GM12878 (cell line): Measurements from ENCODE around the gene SCARB1. TPM values are rescaled to one million over a fixed set of nuclear protein-coding genes. Genes with fewer than 3 reads are reported as not detected.

Experiments
- ATAC-seq: fragments of 200-7000 bp; cut with Tn5 transposase; 3 replicates; pipeline ENCODE4 v1.9.1; 2020; ENCODE audit warnings: mild to moderate bottlenecking, moderate library complexity
- BruUV-seq: library from RNA; stranded (reverse); fragments of 400-500 nt; replicated peaks from 2 replicates; lab custom pipeline; 2021; lab: Mats Ljungman, UMichigan
- CTCF ChIA-PET: fragments of 300-600 bp; sonication (Branson Sonifier 250); formaldehyde crosslinking; extraction: SDS; loops from one replicate; lab custom pipeline; 2021; ENCODE audit warnings: inconsistent platforms; lab: Yijun Ruan, JAX
- POLR2A ChIA-PET: fragments of 350-600 bp; formaldehyde crosslinking; extraction: SDS; loops from one replicate; lab custom pipeline; 2021; ENCODE audit warnings: inconsistent platforms; lab: Charles Lee
- RAD21 ChIA-PET: fragments of 300-600 bp; sonication (Branson Sonifier 250); formaldehyde crosslinking; loops from one replicate; lab custom pipeline; 2023; ENCODE audit warnings: antibody characterized with exemption; ENCODE audit not compliant: unreplicated experiment; lab: Charles Lee
- SMC1A ChIA-PET: fragments of 300-600 bp; sonication (Branson Sonifier 250); formaldehyde crosslinking; loops from one replicate; lab custom pipeline; 2023; ENCODE audit not compliant: unreplicated experiment, uncharacterized antibody; lab: Charles Lee
- DNase-seq: peaks from one replicate; pipeline ENCODE4 v3.0.0-alpha.2; 2011; ENCODE audit warnings: low read depth, low spot score
- FAIRE-seq: peaks from 3 replicates; lab custom pipeline; 2011; peaks lifted over from hg19 to GRCh38; lab: Jason Lieb, UNC
- H2AFZ ChIP-seq: 2 replicates; pipeline ENCODE4 v1.6.0; 2011; ENCODE audit warnings: low read depth, low read length, control low read depth; ENCODE audit not compliant: control insufficient read depth
- H3K27ac ChIP-seq: 2 replicates; pipeline ENCODE4 v1.5.1; 2011; ENCODE audit warnings: control low read depth; ENCODE audit not compliant: control insufficient read depth, insufficient read depth
- H3K27me3 ChIP-seq, 2 experiments: replicated peaks in 1 of 2; 2 replicates each; pipeline versions ENCODE4 v1.6.0 to v1.6.1; 2011; ENCODE audit warnings: low read length in 1 of 2; ENCODE audit not compliant: control insufficient read depth in 2 of 2, insufficient read depth in 2 of 2
- H3K36me3 ChIP-seq, 2 experiments: 2 replicates each; pipeline ENCODE4 v1.5.1; 2011; ENCODE audit warnings: low read length in 1 of 2; ENCODE audit not compliant: control insufficient read depth in 2 of 2, insufficient read depth in 2 of 2
- H3K4me1 ChIP-seq: 2 replicates; pipeline ENCODE4 v1.6.1; 2011; ENCODE audit warnings: mild to moderate bottlenecking, low read length, moderate library complexity, mixed read lengths; ENCODE audit not compliant: control insufficient read depth, insufficient read depth
- H3K4me2 ChIP-seq: 2 replicates; pipeline ENCODE4 v1.6.0; 2011; ENCODE audit warnings: control low read depth; ENCODE audit not compliant: control insufficient read depth, insufficient read depth
- H3K4me3 ChIP-seq: fragments of 200-600 bp; sonication (generic); 2 replicates; pipeline ENCODE4 v1.5.1; 2016
- H3K79me2 ChIP-seq: 2 replicates; pipeline ENCODE4 v1.6.0; 2011; ENCODE audit warnings: low read length; ENCODE audit not compliant: control insufficient read depth, insufficient read depth
- H3K9ac ChIP-seq: 2 replicates; pipeline ENCODE4 v1.8.0; 2011; ENCODE audit warnings: low read length, control low read depth, mixed read lengths; ENCODE audit not compliant: control insufficient read depth, insufficient read depth
- H3K9me3 ChIP-seq: replicated peaks from 3 replicates; pipeline ENCODE4 v1.5.1; 2011; ENCODE audit warnings: mild to moderate bottlenecking, low read length; ENCODE audit not compliant: control insufficient read depth, insufficient read depth
- H4K20me1 ChIP-seq: 2 replicates; pipeline ENCODE4 v1.6.0; 2011; ENCODE audit not compliant: control insufficient read depth, insufficient read depth
- E2F8 ChIP-seq: fragments of 450-650 bp; IDR thresholded peaks from 2 replicates; pipeline ENCODE4 v1.6.1; 2018; ENCODE audit warnings: mild to moderate bottlenecking, low read depth, moderate library complexity; ENCODE audit not compliant: partially characterized antibody
- NBN ChIP-seq: fragments of 450-650 bp; IDR thresholded peaks from 2 replicates; pipeline ENCODE4 v1.6.1; 2016
- RFX5 ChIP-seq: IDR thresholded peaks from 2 replicates; pipeline ENCODE4 v1.6.1; 2011; ENCODE audit warnings: low read depth, low read length, improper control_type of control experiment
- SMARCA5 ChIP-seq: fragments of 450-650 bp; IDR thresholded peaks from 2 replicates; pipeline ENCODE4 v1.6.1; 2017; ENCODE audit warnings: mild to moderate bottlenecking
- ZNF274 ChIP-seq: IDR thresholded peaks from one replicate; pipeline ENCODE4 v1.8.0; 2011; ENCODE audit not compliant: insufficient read length, insufficient read depth
- WGBS: methylation state at CpG from one replicate; pipeline ENCODE4 v1.1.6; 2016; ENCODE audit warnings: low lambda C conversion rate; ENCODE audit not compliant: insufficient replicate concordance, insufficient coverage; ENCODE audit errors: missing lambda C conversion rate; 5-methylcytosine and 5-hydroxymethylcytosine counted together
- in situ Hi-C: fragments of 300-500 bp; cut with MboI; formaldehyde crosslinking; loops from 9 replicates; pipeline ENCODE4 v1.14.3; 2018; ENCODE audit warnings: mixed read lengths
- intact Hi-C: fragments of 100-400 bp; cut with micrococcal nuclease; formaldehyde crosslinking; loops from one replicate; pipeline ENCODE4 v1.14.2; 2022; ENCODE audit not compliant: unreplicated experiment
- polyA plus RNA-seq, 11 experiments: library from polyadenylated mRNA; depleted of rRNA in 4 of 11; unstranded in 6 of 11; stranded (reverse) in 5 of 11; fragments of >200 nt; fragmentation: Nextera tagmentation in 4 of 11; fragmentation: Illumina TruSeq in 1 of 11; extraction: Ambion mirVana in 4 of 11; extraction: Trizol in 1 of 11; gene quantifications; 1 replicate in 1 of 11; 2 replicates in 10 of 11; pipeline versions ENCODE4 v1.2.1 to v1.2.3, GENCODE V29; 2011 to 2016; ENCODE audit warnings: inconsistent platforms in 2 of 11, missing spikeins in 2 of 11, low read depth in 1 of 11
- total RNA-seq, 4 experiments: library from RNA; depleted of rRNA in 3 of 4; stranded (reverse); fragments of >200 nt in 3 of 4; fragmentation: Illumina TruSeq in 1 of 4; extraction: Trizol in 1 of 4; gene quantifications; 2 replicates each; pipeline versions ENCODE4 v1.2.1 to v1.2.3, GENCODE V29; 2013 to 2021

SCARB1 gene
- total and polyA plus RNA-seq, 10 of the 15 experiments (the other 5 are each of a cell fraction or from before 2014, with no cell fraction given): 0.34 to 104 (median 63.1) TPM

GRCh38 chr12:124743479-124744272, 120.0 kb downstream of the SCARB1 start:
- POLR2A ChIA-PET: no interaction called here
- H3K27ac ChIP-seq: no peak overlapping the region
- SMC1A ChIA-PET: no interaction called here
- H3K9ac ChIP-seq: no peak overlapping the region
- H3K79me2 ChIP-seq: no peaks in the 10 kb centered on the region
- WGBS: 69% methylated on average over 18 of the region's 18 CpGs
- H3K4me3 ChIP-seq: no peak overlapping the region
- CTCF ChIA-PET: no interaction called here
- no peaks in the 10 kb centered on the region for H3K36me3 ChIP-seq
- RAD21 ChIA-PET: no interaction called here
- in situ Hi-C loops (loop anchor here (10.0 kb wide), 1 partner anchor 59 kb away; no protein-coding TSS in a partner anchor), intact Hi-C loops (no loop called here)
- no peak overlapping the region for H2AFZ ChIP-seq
- DNase-seq (no peak), ATAC-seq (no peak), FAIRE-seq (no peak)
- no peaks in the 10 kb centered on the region; a peak in 1 of 4 replicates for H3K27me3 ChIP-seq
- no peaks in the 10 kb centered on the region; the same call in 2 of the 3 replicates for H3K9me3 ChIP-seq
- H3K4me1 ChIP-seq: peaks cover 6% of the 10 kb centered on the region
- TF ChIP-seq E2F8 (no peak), SMARCA5 (no peak), NBN (no peak), ZNF274 (no peak), RFX5 (no peak)
- no TSS peak for BruUV-seq
- H4K20me1 ChIP-seq: no peaks in the 10 kb centered on the region
- H3K4me2 ChIP-seq: no peak overlapping the region
